GM12878 (cell line): Measurements from ENCODE around the gene NGFR. TPM values are rescaled to one million over a fixed set of nuclear protein-coding genes. Genes with fewer than 3 reads are reported as not detected.

ENCODE experiments used
- ATAC-seq: fragments of 200-7000 bp; cut with Tn5 transposase; 3 replicates; pipeline ENCODE4 v1.9.1; 2020; ENCODE audit warnings: mild to moderate bottlenecking, moderate library complexity
- BruUV-seq: library from RNA; stranded (reverse); fragments of 400-500 nt; replicated peaks from 2 replicates; lab custom pipeline; 2021; lab: Mats Ljungman, UMichigan
- CTCF ChIA-PET: fragments of 300-600 bp; sonication (Branson Sonifier 250); formaldehyde crosslinking; extraction: SDS; loops from one replicate; lab custom pipeline; 2021; ENCODE audit warnings: inconsistent platforms; lab: Yijun Ruan, JAX
- POLR2A ChIA-PET: fragments of 350-600 bp; formaldehyde crosslinking; extraction: SDS; loops from one replicate; lab custom pipeline; 2021; ENCODE audit warnings: inconsistent platforms; lab: Charles Lee
- RAD21 ChIA-PET: fragments of 300-600 bp; sonication (Branson Sonifier 250); formaldehyde crosslinking; loops from one replicate; lab custom pipeline; 2023; ENCODE audit warnings: antibody characterized with exemption; ENCODE audit not compliant: unreplicated experiment; lab: Charles Lee
- SMC1A ChIA-PET: fragments of 300-600 bp; sonication (Branson Sonifier 250); formaldehyde crosslinking; loops from one replicate; lab custom pipeline; 2023; ENCODE audit not compliant: unreplicated experiment, uncharacterized antibody; lab: Charles Lee
- DNase-seq: peaks from one replicate; pipeline ENCODE4 v3.0.0-alpha.2; 2011; ENCODE audit warnings: low read depth, low spot score
- FAIRE-seq: peaks from 3 replicates; lab custom pipeline; 2011; peaks lifted over from hg19 to GRCh38; lab: Jason Lieb, UNC
- H2AFZ ChIP-seq: 2 replicates; pipeline ENCODE4 v1.6.0; 2011; ENCODE audit warnings: low read depth, low read length, control low read depth; ENCODE audit not compliant: control insufficient read depth
- H3K27ac ChIP-seq: 2 replicates; pipeline ENCODE4 v1.5.1; 2011; ENCODE audit warnings: control low read depth; ENCODE audit not compliant: control insufficient read depth, insufficient read depth
- H3K27me3 ChIP-seq, 2 experiments: replicated peaks in 1 of 2; 2 replicates each; pipeline versions ENCODE4 v1.6.0 to v1.6.1; 2011; ENCODE audit warnings: low read length in 1 of 2; ENCODE audit not compliant: control insufficient read depth in 2 of 2, insufficient read depth in 2 of 2
- H3K36me3 ChIP-seq, 2 experiments: 2 replicates each; pipeline ENCODE4 v1.5.1; 2011; ENCODE audit warnings: low read length in 1 of 2; ENCODE audit not compliant: control insufficient read depth in 2 of 2, insufficient read depth in 2 of 2
- H3K4me1 ChIP-seq: 2 replicates; pipeline ENCODE4 v1.6.1; 2011; ENCODE audit warnings: mild to moderate bottlenecking, low read length, moderate library complexity, mixed read lengths; ENCODE audit not compliant: control insufficient read depth, insufficient read depth
- H3K4me2 ChIP-seq: 2 replicates; pipeline ENCODE4 v1.6.0; 2011; ENCODE audit warnings: control low read depth; ENCODE audit not compliant: control insufficient read depth, insufficient read depth
- H3K4me3 ChIP-seq: fragments of 200-600 bp; sonication (generic); 2 replicates; pipeline ENCODE4 v1.5.1; 2016
- H3K79me2 ChIP-seq: 2 replicates; pipeline ENCODE4 v1.6.0; 2011; ENCODE audit warnings: low read length; ENCODE audit not compliant: control insufficient read depth, insufficient read depth
- H3K9ac ChIP-seq: 2 replicates; pipeline ENCODE4 v1.8.0; 2011; ENCODE audit warnings: low read length, control low read depth, mixed read lengths; ENCODE audit not compliant: control insufficient read depth, insufficient read depth
- H3K9me3 ChIP-seq: replicated peaks from 3 replicates; pipeline ENCODE4 v1.5.1; 2011; ENCODE audit warnings: mild to moderate bottlenecking, low read length; ENCODE audit not compliant: control insufficient read depth, insufficient read depth
- H4K20me1 ChIP-seq: 2 replicates; pipeline ENCODE4 v1.6.0; 2011; ENCODE audit not compliant: control insufficient read depth, insufficient read depth
- CREB1 ChIP-seq: IDR thresholded peaks from 2 replicates; pipeline ENCODE4 v1.6.1; 2012; ENCODE audit warnings: low read depth, mild to moderate bottlenecking, inconsistent platforms
- DPF2 ChIP-seq: fragments of 450-650 bp; IDR thresholded peaks from 2 replicates; pipeline ENCODE4 v1.6.1; 2017; ENCODE audit warnings: mild to moderate bottlenecking
- EED ChIP-seq: sonication (generic); IDR thresholded peaks from 2 replicates; pipeline ENCODE4 v1.6.1; 2016; ENCODE audit warnings: antibody characterized with exemption, low read depth
- HDGF ChIP-seq: fragments of 450-650 bp; IDR thresholded peaks from 2 replicates; pipeline ENCODE4 v1.6.1; 2016; ENCODE audit warnings: antibody characterized with exemption
- IKZF1 ChIP-seq: fragments of 450-650 bp; conservative IDR thresholded peaks from 2 replicates; pipeline ENCODE4 v1.6.1; 2017; ENCODE audit warnings: antibody characterized with exemption, mild to moderate bottlenecking
- JUND ChIP-seq: IDR thresholded peaks from 2 replicates; pipeline ENCODE4 v1.6.1; 2012; ENCODE audit warnings: low read depth, mild to moderate bottlenecking, low read length, improper control_type of control experiment, moderate library complexity
- MTA3 ChIP-seq: IDR thresholded peaks from 2 replicates; pipeline ENCODE4 v1.6.1; 2012; ENCODE audit warnings: low read length, inconsistent platforms, borderline replicate concordance
- MYC ChIP-seq: IDR thresholded peaks from 2 replicates; pipeline ENCODE4 v1.6.1; 2011; ENCODE audit warnings: mild to moderate bottlenecking, low read length, moderate library complexity, inconsistent platforms; ENCODE audit not compliant: insufficient read depth, insufficient replicate concordance, insufficient read length, severe bottlenecking
- NRF1 ChIP-seq: conservative IDR thresholded peaks from 2 replicates; pipeline ENCODE4 v1.6.1; 2011; ENCODE audit warnings: mild to moderate bottlenecking, low read depth, low read length, improper control_type of control experiment
- POLR2A ChIP-seq: IDR thresholded peaks from 2 replicates; pipeline ENCODE4 v1.6.1; 2011; ENCODE audit warnings: low read depth, mild to moderate bottlenecking, low read length
- POLR2AphosphoS2 ChIP-seq: IDR thresholded peaks from 2 replicates; pipeline ENCODE4 v1.6.1; 2011; ENCODE audit warnings: low read depth, mild to moderate bottlenecking, low read length, improper control_type of control experiment, moderate library complexity
- SP1 ChIP-seq: IDR thresholded peaks from one replicate; pipeline ENCODE4 v1.6.1; 2011; ENCODE audit warnings: low read depth, low read length
- SREBF1 ChIP-seq: IDR thresholded peaks from 2 replicates; pipeline ENCODE4 v1.6.1; 2012; ENCODE audit warnings: mild to moderate bottlenecking, low read length
- STAT3 ChIP-seq: IDR thresholded peaks from 2 replicates; pipeline ENCODE4 v1.6.1; 2011; ENCODE audit warnings: low read depth, low read length, improper control_type of control experiment
- SUZ12 ChIP-seq: fragments of 200-600 bp; sonication (generic); IDR thresholded peaks from one replicate; pipeline ENCODE4 v1.6.1; 2018; ENCODE audit warnings: antibody characterized with exemption, mild to moderate bottlenecking; ENCODE audit not compliant: unreplicated experiment
- WRNIP1 ChIP-seq: IDR thresholded peaks from 2 replicates; pipeline ENCODE4 v1.6.1; 2011; ENCODE audit warnings: low read depth, low read length, improper control_type of control experiment, borderline replicate concordance
- YY1 ChIP-seq: IDR thresholded peaks from 2 replicates; pipeline ENCODE4 v1.6.1; 2011; ENCODE audit warnings: low read depth, mild to moderate bottlenecking, low read length
- ZNF384 ChIP-seq: IDR thresholded peaks from 2 replicates; pipeline ENCODE4 v1.6.1; 2012; ENCODE audit warnings: low read depth, mild to moderate bottlenecking, low read length, improper control_type of control experiment, borderline replicate concordance
- ZSCAN29 ChIP-seq: fragments of 450-650 bp; IDR thresholded peaks from 2 replicates; pipeline ENCODE4 v1.6.1; 2017; ENCODE audit warnings: mild to moderate bottlenecking, moderate library complexity
- WGBS: methylation state at CpG from one replicate; pipeline ENCODE4 v1.1.6; 2016; ENCODE audit warnings: low lambda C conversion rate; ENCODE audit not compliant: insufficient replicate concordance, insufficient coverage; ENCODE audit errors: missing lambda C conversion rate; 5-methylcytosine and 5-hydroxymethylcytosine counted together
- in situ Hi-C: fragments of 300-500 bp; cut with MboI; formaldehyde crosslinking; loops from 9 replicates; pipeline ENCODE4 v1.14.3; 2018; ENCODE audit warnings: mixed read lengths
- intact Hi-C: fragments of 100-400 bp; cut with micrococcal nuclease; formaldehyde crosslinking; loops from one replicate; pipeline ENCODE4 v1.14.2; 2022; ENCODE audit not compliant: unreplicated experiment
- polyA plus RNA-seq, 11 experiments: library from polyadenylated mRNA; depleted of rRNA in 4 of 11; unstranded in 6 of 11; stranded (reverse) in 5 of 11; fragments of >200 nt; fragmentation: Nextera tagmentation in 4 of 11; fragmentation: Illumina TruSeq in 1 of 11; extraction: Ambion mirVana in 4 of 11; extraction: Trizol in 1 of 11; gene quantifications; 1 replicate in 1 of 11; 2 replicates in 10 of 11; pipeline versions ENCODE4 v1.2.1 to v1.2.3, GENCODE V29; 2011 to 2016; ENCODE audit warnings: inconsistent platforms in 2 of 11, missing spikeins in 2 of 11, low read depth in 1 of 11
- total RNA-seq, 4 experiments: library from RNA; depleted of rRNA in 3 of 4; stranded (reverse); fragments of >200 nt in 3 of 4; fragmentation: Illumina TruSeq in 1 of 4; extraction: Trizol in 1 of 4; gene quantifications; 2 replicates each; pipeline versions ENCODE4 v1.2.1 to v1.2.3, GENCODE V29; 2013 to 2021
- TF ChIP-seq, protein P1 (sequence below): fragments of 450-650 bp; IDR thresholded peaks from 2 replicates; pipeline ENCODE4 v1.6.1; 2017; ENCODE audit warnings: mild to moderate bottlenecking, moderate library complexity
- TF ChIP-seq, protein P2 (sequence below): fragments of 150-350 bp; IDR thresholded peaks from 2 replicates; pipeline ENCODE4 v1.6.1; 2014; ENCODE audit warnings: mild to moderate bottlenecking, low read depth, low read length

The NGFR gene
- total and polyA plus RNA-seq, 10 of the 15 experiments (the other 5 are each of a cell fraction or from before 2014, with no cell fraction given): 0.05 to 0.28 (median 0.08) TPM; not detected in 1

- TF ChIP-seq MYC (no peak), NRF1 (no peak), STAT3 (no peak), DPF2 (no peak), YY1 (no peak), JUND (no peak), ZSCAN29 (no peak), ZNF384 (no peak), POLR2A (no peak), SREBF1 (no peak), SP1 (no peak)
- TF ChIP-seq, protein P1, sequence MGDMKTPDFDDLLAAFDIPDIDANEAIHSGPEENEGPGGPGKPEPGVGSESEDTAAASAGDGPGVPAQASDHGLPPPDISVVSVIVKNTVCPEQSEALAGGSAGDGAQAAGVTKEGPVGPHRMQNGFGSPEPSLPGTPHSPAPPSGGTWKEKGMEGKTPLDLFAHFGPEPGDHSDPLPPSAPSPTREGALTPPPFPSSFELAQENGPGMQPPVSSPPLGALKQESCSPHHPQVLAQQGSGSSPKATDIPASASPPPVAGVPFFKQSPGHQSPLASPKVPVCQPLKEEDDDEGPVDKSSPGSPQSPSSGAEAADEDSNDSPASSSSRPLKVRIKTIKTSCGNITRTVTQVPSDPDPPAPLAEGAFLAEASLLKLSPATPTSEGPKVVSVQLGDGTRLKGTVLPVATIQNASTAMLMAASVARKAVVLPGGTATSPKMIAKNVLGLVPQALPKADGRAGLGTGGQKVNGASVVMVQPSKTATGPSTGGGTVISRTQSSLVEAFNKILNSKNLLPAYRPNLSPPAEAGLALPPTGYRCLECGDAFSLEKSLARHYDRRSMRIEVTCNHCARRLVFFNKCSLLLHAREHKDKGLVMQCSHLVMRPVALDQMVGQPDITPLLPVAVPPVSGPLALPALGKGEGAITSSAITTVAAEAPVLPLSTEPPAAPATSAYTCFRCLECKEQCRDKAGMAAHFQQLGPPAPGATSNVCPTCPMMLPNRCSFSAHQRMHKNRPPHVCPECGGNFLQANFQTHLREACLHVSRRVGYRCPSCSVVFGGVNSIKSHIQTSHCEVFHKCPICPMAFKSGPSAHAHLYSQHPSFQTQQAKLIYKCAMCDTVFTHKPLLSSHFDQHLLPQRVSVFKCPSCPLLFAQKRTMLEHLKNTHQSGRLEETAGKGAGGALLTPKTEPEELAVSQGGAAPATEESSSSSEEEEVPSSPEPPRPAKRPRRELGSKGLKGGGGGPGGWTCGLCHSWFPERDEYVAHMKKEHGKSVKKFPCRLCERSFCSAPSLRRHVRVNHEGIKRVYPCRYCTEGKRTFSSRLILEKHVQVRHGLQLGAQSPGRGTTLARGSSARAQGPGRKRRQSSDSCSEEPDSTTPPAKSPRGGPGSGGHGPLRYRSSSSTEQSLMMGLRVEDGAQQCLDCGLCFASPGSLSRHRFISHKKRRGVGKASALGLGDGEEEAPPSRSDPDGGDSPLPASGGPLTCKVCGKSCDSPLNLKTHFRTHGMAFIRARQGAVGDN: no peak
- TF ChIP-seq, all 136 proteins: peak for 0
These were observed 33.9 kb downstream of the NGFR start (continued) for GRCh38 chr17:49528966-49529365.

DNA sequence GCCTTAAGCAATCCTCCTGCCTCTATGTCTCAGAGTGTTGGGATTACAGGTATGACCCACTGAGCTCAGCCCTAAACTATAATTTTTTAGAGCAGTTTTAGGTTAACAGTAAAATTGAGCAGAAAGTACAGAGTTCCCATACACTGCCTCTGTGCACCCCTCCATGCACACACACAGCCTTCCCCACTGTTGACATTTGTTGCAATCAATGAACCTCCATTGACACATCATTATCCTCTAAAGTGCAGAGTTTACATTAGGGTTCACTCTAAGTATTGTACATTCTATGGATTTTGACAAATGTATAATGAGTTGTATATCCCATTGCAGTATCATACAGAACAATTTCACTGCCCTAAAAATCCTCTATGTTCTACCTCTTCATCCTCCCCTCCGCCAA is 35.0 kb downstream of the NGFR start:
- in situ Hi-C loops: no loop called here
- Histone ChIP-seq H3K36me3 (no peaks in the 10 kb centered on the region), H3K4me1 (0 out of 2 replicates have a peak, but pooled peaks cover 3% of the 10 kb centered on the region), H3K27ac (no peak overlapping the region), H4K20me1 (no peaks in the 10 kb centered on the region; the same call in 1 of the 2 replicates), H3K9me3 (no peaks in the 10 kb centered on the region), H2AFZ (no peak overlapping the region), H3K4me3 (no peak overlapping the region), H3K9ac (no peak overlapping the region), H3K79me2 (no peaks in the 10 kb centered on the region), H3K4me2 (no peak overlapping the region), H3K27me3 (no peaks in the 10 kb centered on the region)
- ChIA-PET CTCF (no interaction called here), SMC1A (no interaction called here), RAD21 (interaction anchor here (1.1 kb wide), 1 partner anchor 26 kb away, joined by 3 read pairs; no protein-coding TSS in a partner anchor), POLR2A (interaction anchor here (0.7 kb wide), 1 partner anchor 117 kb away, joined by 7 read pairs; no protein-coding TSS in a partner anchor)
- ATAC-seq: no peak
- FAIRE-seq: no peak
- no peak for DNase-seq
- BruUV-seq: no TSS peak
- WGBS: 94% methylated on average over 1 of the region's 1 CpG
- intact Hi-C loops: no loop called here
- no peak for TF ChIP-seq WRNIP1
- no peak for TF ChIP-seq SUZ12
- TF ChIP-seq POLR2AphosphoS2: no peak
- TF ChIP-seq MTA3: no peak
- no peak for TF ChIP-seq IKZF1
- no peak for TF ChIP-seq HDGF
- TF ChIP-seq SREBF1: no peak
- TF ChIP-seq CREB1: no peak
- no peak for TF ChIP-seq EED
- TF ChIP-seq, protein P2, sequence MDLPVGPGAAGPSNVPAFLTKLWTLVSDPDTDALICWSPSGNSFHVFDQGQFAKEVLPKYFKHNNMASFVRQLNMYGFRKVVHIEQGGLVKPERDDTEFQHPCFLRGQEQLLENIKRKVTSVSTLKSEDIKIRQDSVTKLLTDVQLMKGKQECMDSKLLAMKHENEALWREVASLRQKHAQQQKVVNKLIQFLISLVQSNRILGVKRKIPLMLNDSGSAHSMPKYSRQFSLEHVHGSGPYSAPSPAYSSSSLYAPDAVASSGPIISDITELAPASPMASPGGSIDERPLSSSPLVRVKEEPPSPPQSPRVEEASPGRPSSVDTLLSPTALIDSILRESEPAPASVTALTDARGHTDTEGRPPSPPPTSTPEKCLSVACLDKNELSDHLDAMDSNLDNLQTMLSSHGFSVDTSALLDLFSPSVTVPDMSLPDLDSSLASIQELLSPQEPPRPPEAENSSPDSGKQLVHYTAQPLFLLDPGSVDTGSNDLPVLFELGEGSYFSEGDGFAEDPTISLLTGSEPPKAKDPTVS: no peak
